Nephron (organoid): ENCODE results near the gene RPL27A.

Experiments
- H3K27ac Mint-ChIP-seq, 3 experiments: 2 replicates each; pipeline ENCODE4 v1.8.0; 2020; ENCODE audit warnings: mixed read lengths in 3 of 3, mild to moderate bottlenecking in 2 of 3, moderate library complexity in 1 of 3
- H3K27me3 Mint-ChIP-seq: 2 replicates; pipeline ENCODE4 v1.8.0; 2021; ENCODE audit warnings: low read depth, mild to moderate bottlenecking, moderate library complexity, mixed read lengths
- H3K36me3 Mint-ChIP-seq: 2 replicates; pipeline ENCODE4 v1.8.0; 2020; ENCODE audit warnings: low read depth, mixed read lengths
- H3K4me1 Mint-ChIP-seq: 2 replicates; pipeline ENCODE4 v1.8.0; 2020; ENCODE audit warnings: mixed read lengths
- H3K4me3 Mint-ChIP-seq, 3 experiments: 2 replicates each; pipeline ENCODE4 v1.8.0; 2020; ENCODE audit warnings: mild to moderate bottlenecking in 3 of 3, mixed read lengths in 3 of 3, moderate library complexity in 2 of 3
- H3K9me3 Mint-ChIP-seq: 2 replicates; pipeline ENCODE4 v1.8.0; 2020; ENCODE audit warnings: mixed read lengths
- TF ChIP-seq, protein P1 (sequence below), 3 experiments: fragments of 200-600 bp; sonication (generic); IDR thresholded peaks; one replicate each; pipeline ENCODE4 v1.5.0; 2021; ENCODE audit warnings: antibody characterized with exemption in 3 of 3; ENCODE audit not compliant: unreplicated experiment in 3 of 3

The RPL27A gene

DNA sequence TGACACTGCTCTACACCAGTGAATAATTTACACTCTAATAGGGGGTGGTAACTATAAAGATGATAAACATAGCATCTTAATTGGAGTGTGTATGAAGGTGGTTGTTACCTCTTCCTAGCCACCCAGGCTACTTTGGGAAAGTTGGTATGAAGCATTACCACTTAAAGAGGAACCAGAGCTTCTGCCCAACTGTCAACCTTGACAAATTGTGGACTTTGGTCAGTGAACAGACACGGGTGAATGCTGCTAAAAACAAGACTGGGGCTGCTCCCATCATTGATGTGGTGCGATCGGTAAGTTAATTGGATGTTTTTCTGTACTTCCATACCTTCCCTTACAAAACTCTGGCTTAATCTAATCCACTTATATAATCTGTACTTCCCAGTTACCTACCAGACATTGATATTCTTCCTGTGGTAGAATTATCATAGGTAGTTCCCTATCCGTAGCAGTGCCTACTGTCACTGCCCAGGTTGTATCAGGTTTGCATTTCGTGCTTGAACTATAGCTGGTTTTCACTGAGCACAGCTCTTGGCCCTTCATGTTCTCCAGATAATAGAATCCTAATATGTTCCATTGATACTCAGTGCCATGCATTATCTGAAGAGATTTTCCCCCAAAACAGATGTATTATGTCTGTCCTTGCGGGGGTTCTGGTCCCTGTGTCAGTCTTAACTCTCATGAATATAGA lies 2.2 kb downstream of the RPL27A start:
- H3K4me3 Mint-ChIP-seq: peak overlapping the region; percentile 87 to 98 (median 92)
- no peaks in the 10 kb centered on the region for H3K27me3 Mint-ChIP-seq
- TF ChIP-seq, protein P1, sequence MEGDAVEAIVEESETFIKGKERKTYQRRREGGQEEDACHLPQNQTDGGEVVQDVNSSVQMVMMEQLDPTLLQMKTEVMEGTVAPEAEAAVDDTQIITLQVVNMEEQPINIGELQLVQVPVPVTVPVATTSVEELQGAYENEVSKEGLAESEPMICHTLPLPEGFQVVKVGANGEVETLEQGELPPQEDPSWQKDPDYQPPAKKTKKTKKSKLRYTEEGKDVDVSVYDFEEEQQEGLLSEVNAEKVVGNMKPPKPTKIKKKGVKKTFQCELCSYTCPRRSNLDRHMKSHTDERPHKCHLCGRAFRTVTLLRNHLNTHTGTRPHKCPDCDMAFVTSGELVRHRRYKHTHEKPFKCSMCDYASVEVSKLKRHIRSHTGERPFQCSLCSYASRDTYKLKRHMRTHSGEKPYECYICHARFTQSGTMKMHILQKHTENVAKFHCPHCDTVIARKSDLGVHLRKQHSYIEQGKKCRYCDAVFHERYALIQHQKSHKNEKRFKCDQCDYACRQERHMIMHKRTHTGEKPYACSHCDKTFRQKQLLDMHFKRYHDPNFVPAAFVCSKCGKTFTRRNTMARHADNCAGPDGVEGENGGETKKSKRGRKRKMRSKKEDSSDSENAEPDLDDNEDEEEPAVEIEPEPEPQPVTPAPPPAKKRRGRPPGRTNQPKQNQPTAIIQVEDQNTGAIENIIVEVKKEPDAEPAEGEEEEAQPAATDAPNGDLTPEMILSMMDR (IDR thresholded peaks at IDR 0.05; ENCODE audit: unreplicated experiment in 3 of 3): no peak
- peaks cover 60% of the 10 kb centered on the region for H3K4me1 Mint-ChIP-seq
- peak overlapping the region; percentile 54 to 99 (median 75) for H3K27ac Mint-ChIP-seq
- H3K36me3 Mint-ChIP-seq: peaks cover 52% of the 10 kb centered on the region
- H3K9me3 Mint-ChIP-seq: no peaks in the 10 kb centered on the region

DNA sequence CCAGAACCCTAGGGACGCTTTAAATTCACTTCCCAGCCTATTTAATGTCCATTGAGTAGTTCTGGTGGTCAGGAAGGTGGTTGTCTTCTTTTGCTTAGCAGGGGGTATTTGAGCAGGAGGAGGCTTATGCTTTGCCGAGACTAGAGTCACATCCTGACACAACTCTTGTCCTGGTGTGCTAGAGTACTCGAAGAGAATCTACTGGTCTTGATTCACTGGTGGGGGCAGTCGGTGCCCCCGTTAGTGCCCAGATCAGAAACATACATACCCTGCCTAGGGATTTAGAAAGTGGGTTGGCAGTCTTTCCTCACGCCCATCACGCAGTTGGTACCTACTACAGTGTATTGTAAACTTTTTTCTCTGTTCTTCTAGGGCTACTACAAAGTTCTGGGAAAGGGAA lies 2.7 kb downstream of the RPL27A start:
- Mint-ChIP-seq H3K4me3 (peak overlapping the region; percentile 87 to 98 (median 92)), H3K27me3 (no peaks in the 10 kb centered on the region), H3K4me1 (peaks cover 66% of the 10 kb centered on the region), H3K9me3 (no peaks in the 10 kb centered on the region), H3K36me3 (peaks cover 57% of the 10 kb centered on the region), H3K27ac (peak overlapping the region; percentile 17 to 75 (median 54))
- TF ChIP-seq, protein P1 (IDR thresholded peaks at IDR 0.05; ENCODE audit: unreplicated experiment in 3 of 3): no peak

DNA sequence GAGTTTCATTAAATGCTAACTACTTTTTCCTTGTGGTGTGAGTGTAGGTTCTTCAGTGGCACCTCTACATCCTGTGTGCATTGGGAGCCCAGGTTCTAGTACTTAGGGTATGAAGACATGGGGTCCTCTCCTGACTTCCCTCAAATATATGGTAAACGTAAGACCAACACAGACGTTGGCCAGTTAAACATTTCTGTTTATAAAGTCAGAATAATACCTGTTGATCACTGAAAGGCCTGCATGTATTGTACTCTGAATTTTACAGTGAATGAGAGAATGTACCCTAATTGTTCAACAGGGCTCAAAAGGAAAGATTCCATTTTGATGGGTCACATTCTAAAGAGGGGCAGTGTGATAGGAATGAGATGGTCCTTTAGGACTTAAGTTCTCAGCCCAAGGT lies 3.2 kb downstream of the RPL27A start:
- Mint-ChIP-seq H3K27ac (peak overlapping the region in 1 of 3 experiments; percentile 54), H3K36me3 (peaks cover 54% of the 10 kb centered on the region), H3K9me3 (no peaks in the 10 kb centered on the region), H3K4me3 (peak overlapping the region; percentile 87 to 98 (median 92)), H3K27me3 (no peaks in the 10 kb centered on the region), H3K4me1 (peaks cover 61% of the 10 kb centered on the region)
- TF ChIP-seq, protein P1 (IDR thresholded peaks at IDR 0.05; ENCODE audit: unreplicated experiment in 3 of 3): no peak

DNA sequence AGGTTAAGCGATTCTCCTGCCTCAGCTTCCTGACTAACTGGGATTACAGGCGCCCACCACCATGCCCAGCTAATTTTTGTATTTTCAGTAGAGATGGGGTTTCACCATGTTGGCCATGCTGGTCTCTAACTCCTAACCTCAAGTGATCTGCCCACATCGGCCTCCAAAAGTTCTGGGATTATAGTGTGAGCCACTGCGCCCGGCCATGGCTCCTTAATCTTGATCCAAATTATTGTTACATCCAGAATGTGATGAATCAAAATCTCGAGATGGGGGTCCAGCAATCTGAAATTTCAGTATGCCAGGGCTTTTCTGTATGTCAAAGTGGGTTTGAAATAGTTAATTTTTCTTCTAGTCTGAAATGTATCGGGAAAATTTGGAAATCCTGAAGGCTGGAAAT lies 3.7 kb downstream of the RPL27A start:
- Mint-ChIP-seq H3K27ac (no peak overlapping the region), H3K4me3 (peak overlapping the region; percentile 9 to 70 (median 60)), H3K27me3 (no peaks in the 10 kb centered on the region), H3K36me3 (peaks cover 57% of the 10 kb centered on the region), H3K4me1 (peaks cover 58% of the 10 kb centered on the region), H3K9me3 (no peaks in the 10 kb centered on the region)
- TF ChIP-seq, protein P1 (IDR thresholded peaks at IDR 0.05; ENCODE audit: unreplicated experiment in 3 of 3): no peak

DNA sequence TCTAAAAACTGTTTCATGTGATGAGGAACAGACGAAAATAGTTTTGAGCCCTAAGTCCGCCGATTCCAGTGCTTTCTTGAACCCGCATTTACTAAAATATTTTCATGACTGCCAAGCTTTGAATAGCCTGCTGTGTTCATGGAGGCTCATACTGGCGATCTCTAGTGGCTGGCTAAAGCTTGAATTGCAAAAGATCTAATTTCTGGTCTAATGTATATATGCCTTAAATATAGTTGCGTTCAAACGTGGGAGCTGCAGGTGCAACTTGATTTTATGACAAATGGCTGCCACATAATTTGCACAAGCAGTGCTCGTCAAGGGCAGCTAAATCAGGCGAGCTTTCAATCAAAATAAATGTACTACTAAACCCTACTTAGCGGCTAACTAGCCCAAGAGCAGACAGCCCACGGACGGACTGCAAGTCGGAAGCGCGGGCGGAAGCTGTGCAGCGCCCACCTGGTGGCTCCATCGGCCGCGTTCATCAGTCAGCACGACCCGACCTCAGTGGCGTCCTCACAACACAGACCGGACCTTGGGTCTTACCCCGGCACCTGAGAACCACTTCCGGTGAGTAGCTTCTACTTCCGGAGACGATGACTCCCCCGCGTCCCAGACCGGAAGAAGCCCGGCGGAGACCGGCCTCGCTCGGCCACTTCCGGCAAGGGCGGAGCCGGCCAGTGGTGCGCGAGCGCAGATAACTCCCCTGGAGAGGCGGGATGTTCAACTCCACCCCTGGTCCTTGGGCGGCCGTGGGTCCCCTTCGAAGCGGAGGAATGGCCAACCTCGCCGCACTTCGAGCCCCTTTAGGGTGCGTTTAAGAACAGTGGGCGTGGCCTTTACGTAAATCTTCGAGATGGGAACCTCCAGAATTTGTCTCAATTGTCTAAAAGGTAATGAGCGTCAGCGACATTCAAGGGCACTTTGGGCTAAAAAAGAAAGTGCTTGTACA lies 6.1 kb downstream of the RPL27A start:
- Mint-ChIP-seq H3K9me3 (no peaks in the 10 kb centered on the region), H3K4me3 (peak overlapping the region; percentile 84 to 96 (median 95)), H3K27me3 (no peaks in the 10 kb centered on the region), H3K36me3 (peaks cover 72% of the 10 kb centered on the region), H3K27ac (peak overlapping the region; percentile 63 to 97 (median 93)), H3K4me1 (peaks cover 44% of the 10 kb centered on the region)
- TF ChIP-seq, protein P1 (IDR thresholded peaks at IDR 0.05; ENCODE audit: unreplicated experiment in 3 of 3): no peak
